Testis (tissue), 2 donors: ENCODE data around the gene HLA-DQB1.

ENCODE experiments used
- POLR2A ChIP-seq: fragments of 450-650 bp; IDR thresholded peaks from one replicate; pipeline ENCODE4 v1.6.1; 2017; ENCODE audit warnings: antibody characterized with exemption, mild to moderate bottlenecking, moderate library complexity
- TF ChIP-seq, protein P1 (sequence below), 3 experiments: fragments of 450-650 bp in 2 of 3; fragments of 200-600 bp in 1 of 3; sonication (generic) in 1 of 3; IDR thresholded peaks; one replicate each; pipeline ENCODE4 v1.5.1; 2016 to 2019; ENCODE audit warnings: antibody characterized with exemption in 3 of 3, mild to moderate bottlenecking in 2 of 3, moderate library complexity in 1 of 3

DNA sequence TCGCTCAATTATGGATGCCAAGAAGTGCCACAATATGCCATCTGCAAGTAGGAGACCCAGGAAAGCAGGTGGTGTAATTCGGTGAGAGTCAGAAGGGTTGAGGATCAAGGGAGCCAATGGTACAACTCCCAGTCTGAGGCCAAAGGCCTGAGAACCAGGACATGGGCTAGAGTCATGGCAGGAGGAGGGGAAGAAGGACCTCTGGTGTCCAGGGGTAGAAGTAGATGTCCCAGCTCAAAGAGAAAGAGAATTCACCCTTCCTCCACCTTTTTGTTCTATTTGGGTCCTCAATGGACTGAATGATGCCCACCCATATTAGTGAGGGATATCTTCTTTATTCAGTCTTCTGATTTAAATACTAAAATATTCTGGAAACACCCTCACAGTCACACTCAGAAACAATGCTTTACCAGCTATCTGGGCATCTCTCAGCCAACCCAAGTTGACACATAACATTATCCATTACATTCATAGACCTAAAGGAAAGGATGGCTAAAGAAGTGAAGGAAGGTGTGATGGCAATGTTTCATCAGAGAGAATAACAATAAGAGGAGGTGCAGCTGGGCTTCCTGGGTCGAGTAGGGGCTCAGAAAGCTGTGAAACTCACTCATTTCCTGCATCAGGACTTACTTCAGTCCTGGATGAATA lies 50.4 kb downstream of the HLA-DQB1 start:
- TF ChIP-seq, protein P1, sequence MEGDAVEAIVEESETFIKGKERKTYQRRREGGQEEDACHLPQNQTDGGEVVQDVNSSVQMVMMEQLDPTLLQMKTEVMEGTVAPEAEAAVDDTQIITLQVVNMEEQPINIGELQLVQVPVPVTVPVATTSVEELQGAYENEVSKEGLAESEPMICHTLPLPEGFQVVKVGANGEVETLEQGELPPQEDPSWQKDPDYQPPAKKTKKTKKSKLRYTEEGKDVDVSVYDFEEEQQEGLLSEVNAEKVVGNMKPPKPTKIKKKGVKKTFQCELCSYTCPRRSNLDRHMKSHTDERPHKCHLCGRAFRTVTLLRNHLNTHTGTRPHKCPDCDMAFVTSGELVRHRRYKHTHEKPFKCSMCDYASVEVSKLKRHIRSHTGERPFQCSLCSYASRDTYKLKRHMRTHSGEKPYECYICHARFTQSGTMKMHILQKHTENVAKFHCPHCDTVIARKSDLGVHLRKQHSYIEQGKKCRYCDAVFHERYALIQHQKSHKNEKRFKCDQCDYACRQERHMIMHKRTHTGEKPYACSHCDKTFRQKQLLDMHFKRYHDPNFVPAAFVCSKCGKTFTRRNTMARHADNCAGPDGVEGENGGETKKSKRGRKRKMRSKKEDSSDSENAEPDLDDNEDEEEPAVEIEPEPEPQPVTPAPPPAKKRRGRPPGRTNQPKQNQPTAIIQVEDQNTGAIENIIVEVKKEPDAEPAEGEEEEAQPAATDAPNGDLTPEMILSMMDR (IDR thresholded peaks at IDR 0.05), result no peak
- no peak for TF ChIP-seq POLR2A
